HCT116 (cell line): ENCODE data around the gene EDEM1. TPM values are rescaled to one million over a fixed set of nuclear protein-coding genes. Genes with fewer than 3 reads are reported as not detected.
A peak's percentile ranks its signal among the peaks of the same experiment; 100 is the strongest.

Source experiments
- ATAC-seq: fragments of 200-7000 bp; cut with Tn5 transposase; 2 replicates; pipeline ENCODE4 v1.9.1; 2020; ENCODE audit warnings: mild to moderate bottlenecking, moderate library complexity
- Bru-seq: library from RNA; stranded (reverse); fragments of 400-500 nt; gene quantifications from one replicate; lab custom pipeline; 2021; lab: Mats Ljungman, UMichigan
- BruChase-seq, 2 experiments: library from RNA; stranded (reverse); fragments of 400-500 nt; gene quantifications; one replicate each; lab custom pipeline; 2021; lab: Mats Ljungman, UMichigan
- BruUV-seq: library from RNA; stranded (reverse); fragments of 400-500 nt; replicated peaks from 2 replicates; lab custom pipeline; 2021; lab: Mats Ljungman, UMichigan
- CTCF ChIA-PET: fragments of 300-600 bp; sonication (Branson Sonifier 250); formaldehyde crosslinking; loops from one replicate; lab custom pipeline; 2021; ENCODE audit warnings: antibody characterized with exemption; lab: Charles Lee
- POLR2A ChIA-PET: fragments of 300-600, 350-600 bp; sonication (Branson Sonifier 250); formaldehyde crosslinking; loops from one replicate; lab custom pipeline; 2021; ENCODE audit warnings: antibody characterized with exemption; lab: Charles Lee
- RAD21 ChIA-PET, 2 experiments: fragments of 300-600 bp; sonication (Branson Sonifier 250); formaldehyde crosslinking; loops; one replicate each; lab custom pipeline; 2023; ENCODE audit warnings: low total read pairs in 2 of 2; ENCODE audit not compliant: uncharacterized antibody in 2 of 2, unreplicated experiment in 2 of 2, low non-redundant PET in 1 of 2; lab: Charles Lee
- DNase-seq: peaks from one replicate; pipeline ENCODE4 v3.0.0-alpha.2; 2010; ENCODE audit warnings: low read depth, low spot score
- H2AFZ ChIP-seq: fragments of 200-600 bp; shearing (Covaris generic), sonication (generic); 2 replicates; pipeline ENCODE4 v1.6.1; 2017; ENCODE audit warnings: low read depth, mixed run types, mixed read lengths, antibody characterized with exemption, low read length; ENCODE audit not compliant: poor library complexity, severe bottlenecking
- H3K27ac ChIP-seq: 2 replicates; pipeline ENCODE4 v1.5.1; 2012; ENCODE audit warnings: low read depth, low read length
- H3K27me3 ChIP-seq: fragments of 200-600 bp; sonication (generic); 2 replicates; pipeline ENCODE4 v1.6.1; 2016; ENCODE audit warnings: mixed run types, low read length, mixed read lengths; ENCODE audit not compliant: insufficient read depth
- H3K36me3 ChIP-seq, 2 experiments: fragments of 200-500 bp in 1 of 2; fragments of 200-600 bp in 1 of 2; sonication (Bioruptor generic) in 1 of 2; sonication (generic) in 1 of 2; 2 replicates each; pipeline versions ENCODE4 v1.5.1 to v1.6.1; 2014 to 2016; ENCODE audit warnings: low read length in 2 of 2, inconsistent platforms in 1 of 2, mixed read lengths in 1 of 2, mixed run types in 1 of 2; ENCODE audit not compliant: insufficient read depth in 2 of 2, control insufficient read depth in 1 of 2
- H3K4me1 ChIP-seq, 2 experiments: fragments of 200-600 bp in 1 of 2; sonication (generic) in 1 of 2; 2 replicates each; pipeline versions ENCODE4 v1.5.1 to v1.6.1; 2012 to 2017; ENCODE audit warnings: low read length in 2 of 2, inconsistent platforms in 1 of 2, mild to moderate bottlenecking in 1 of 2, mixed read lengths in 1 of 2, mixed run types in 1 of 2, moderate library complexity in 1 of 2; ENCODE audit not compliant: insufficient read depth in 2 of 2, control insufficient read depth in 1 of 2
- H3K4me2 ChIP-seq: fragments of 200-600 bp; sonication (generic); 2 replicates; pipeline ENCODE4 v1.6.1; 2017; ENCODE audit warnings: mixed run types, low read length, mixed read lengths
- H3K4me3 ChIP-seq, 2 experiments: fragments of 200-600 bp in 1 of 2; sonication (generic) in 1 of 2; replicated peaks in 1 of 2; 2 replicates each; pipeline ENCODE4 v1.5.1; 2011 to 2016; ENCODE audit warnings: low read length in 2 of 2, control low read depth in 1 of 2, low read depth in 1 of 2, mild to moderate bottlenecking in 1 of 2, mixed read lengths in 1 of 2, mixed run types in 1 of 2
- H3K79me2 ChIP-seq: fragments of 200-600 bp; sonication (generic); 2 replicates; pipeline ENCODE4 v1.6.1; 2017; ENCODE audit warnings: mild to moderate bottlenecking, mixed run types, low read length, moderate library complexity, mixed read lengths; ENCODE audit not compliant: insufficient read depth
- H3K9ac ChIP-seq: fragments of 200-600 bp; sonication (generic); 2 replicates; pipeline ENCODE4 v1.6.1; 2016; ENCODE audit warnings: low read length, mixed read lengths
- H3K9me2 ChIP-seq: fragments of 200-600 bp; sonication (generic), shearing (Covaris generic); 2 replicates; pipeline ENCODE4 v1.6.1; 2017; ENCODE audit warnings: mixed run types, mild to moderate bottlenecking, moderate library complexity; ENCODE audit not compliant: insufficient read depth
- H3K9me3 ChIP-seq, 2 experiments: fragments of 200-500 bp in 1 of 2; fragments of 200-600 bp in 1 of 2; sonication (Bioruptor generic) in 1 of 2; sonication (generic) in 1 of 2; 2 replicates each; pipeline ENCODE4 v1.6.1; 2014 to 2017; ENCODE audit warnings: low read length in 2 of 2, mixed read lengths in 2 of 2, inconsistent platforms in 1 of 2, low read depth in 1 of 2, mild to moderate bottlenecking in 1 of 2, mixed run types in 1 of 2, moderate library complexity in 1 of 2; ENCODE audit not compliant: control insufficient read depth in 1 of 2, insufficient read depth in 1 of 2
- H4K20me1 ChIP-seq: fragments of 200-600 bp; sonication (generic), shearing (Covaris generic); 2 replicates; pipeline ENCODE4 v1.6.1; 2017; ENCODE audit warnings: mixed run types, mild to moderate bottlenecking, moderate library complexity; ENCODE audit not compliant: insufficient read depth
- CBX3 ChIP-seq: IDR thresholded peaks from 2 replicates; pipeline ENCODE4 v1.6.1; 2012; ENCODE audit warnings: low read depth
- CEBPB ChIP-seq: IDR thresholded peaks from 2 replicates; pipeline ENCODE4 v1.6.1; 2012; ENCODE audit warnings: low read depth
- CTCF ChIP-seq, 3 experiments: fragments of 200-600 bp in 1 of 3; sonication (generic) in 1 of 3; IDR thresholded peaks in 2 of 3; conservative IDR thresholded peaks in 1 of 3; 2 replicates each; pipeline ENCODE4 v1.5.1; 2012 to 2017; ENCODE audit warnings: low read depth in 2 of 3, low read length in 2 of 3, antibody characterized with exemption in 1 of 3, borderline replicate concordance in 1 of 3, control low read depth in 1 of 3, mild to moderate bottlenecking in 1 of 3, mixed read lengths in 1 of 3, mixed run types in 1 of 3, moderate library complexity in 1 of 3; ENCODE audit not compliant: insufficient read depth in 1 of 3
- ELF1 ChIP-seq: IDR thresholded peaks from 2 replicates; pipeline ENCODE4 v1.6.1; 2012; ENCODE audit warnings: low read depth, borderline replicate concordance
- EZH2phosphoT487 ChIP-seq: fragments of 200-600 bp; IDR thresholded peaks from 2 replicates; pipeline ENCODE4 v1.6.1; 2018; ENCODE audit warnings: antibody characterized with exemption, borderline replicate concordance
- FOSL1 ChIP-seq: IDR thresholded peaks from 2 replicates; pipeline ENCODE4 v1.6.1; 2012; ENCODE audit warnings: low read depth
- MAX ChIP-seq: IDR thresholded peaks from 2 replicates; pipeline ENCODE4 v1.6.1; 2012
- POLR2AphosphoS5 ChIP-seq: IDR thresholded peaks from 2 replicates; pipeline ENCODE4 v1.6.1; 2011; ENCODE audit warnings: mild to moderate bottlenecking, low read depth, low read length, moderate library complexity
- RAD21 ChIP-seq: IDR thresholded peaks from 2 replicates; pipeline ENCODE4 v1.6.1; 2012; ENCODE audit warnings: low read depth, mild to moderate bottlenecking
- REST ChIP-seq: IDR thresholded peaks from 2 replicates; pipeline ENCODE4 v1.6.1; 2012; ENCODE audit warnings: low read depth
- SIN3A ChIP-seq: IDR thresholded peaks from 2 replicates; pipeline ENCODE4 v1.6.1; 2012; ENCODE audit warnings: low read depth
- SP1 ChIP-seq: IDR thresholded peaks from 2 replicates; pipeline ENCODE4 v1.6.1; 2012; ENCODE audit warnings: low read depth
- SRF ChIP-seq: IDR thresholded peaks from 2 replicates; pipeline ENCODE4 v1.6.1; 2012; ENCODE audit warnings: low read depth
- YY1 ChIP-seq: IDR thresholded peaks from 2 replicates; pipeline ENCODE4 v1.6.1; 2011; ENCODE audit warnings: low read length, low read depth, moderate library complexity, mild to moderate bottlenecking; ENCODE audit not compliant: insufficient replicate concordance; ENCODE audit errors: extremely low read depth
- ZBTB33 ChIP-seq: IDR thresholded peaks from 2 replicates; pipeline ENCODE4 v1.6.1; 2011; ENCODE audit warnings: mild to moderate bottlenecking, low read length, moderate library complexity; ENCODE audit not compliant: insufficient replicate concordance; ENCODE audit errors: extremely low read depth
- ZFX ChIP-seq: fragments of 450-650 bp; IDR thresholded peaks from 2 replicates; pipeline ENCODE4 v1.6.1; 2017
- intact Hi-C: fragments of 100-400 bp; cut with micrococcal nuclease; formaldehyde crosslinking; loops from 2 replicates; pipeline ENCODE4 v1.10.0; 2022
- long read RNA-seq: library from polyadenylated mRNA; unstranded; transcript quantifications from one replicate; pipeline ENCODE4 v2.0.0, GENCODE V29; 2021; ENCODE audit not compliant: unreplicated experiment
- polyA plus RNA-seq: library from polyadenylated mRNA; unstranded; fragments of >200 nt; gene quantifications from 2 replicates; pipeline ENCODE4 v1.2.1, GENCODE V29; 2012; ENCODE audit warnings: missing spikeins
- total RNA-seq: library from RNA; stranded (reverse); gene quantifications from one replicate; pipeline ENCODE4 v1.2.1, GENCODE V29; 2021; ENCODE audit not compliant: unreplicated experiment

EDEM1 gene
- total RNA-seq, result 23.7 TPM
- 8.4 and 8.7 TPM in 2 replicates for polyA plus RNA-seq
- Bru-seq, nascent RNA, result percentile 95 among the genes with signal in this experiment
- percentile 97 among the genes with signal in this experiment for BruChase-seq, experiment 1, labeled RNA remaining after a 6-hour chase
- percentile 97 among the genes with signal in this experiment for BruChase-seq, experiment 2, labeled RNA remaining after a 2-hour chase
- long read RNA-seq, full-length matches to known transcripts, result 1 of 21 reads
- long read RNA-seq, partial matches to known transcripts, result 5 of 21 reads
- long read RNA-seq, other reads (novel, unspliced or antisense), result 15 of 21 reads

GRCh38 chr3:5187156-5187919, at the start of gene EDEM1:
EDEM1 (plus strand) TSS chr3:5187707; CDS start chr3:5187806, 99 bp downstream.
- Histone ChIP-seq H3K9me2 (no peaks in the 10 kb centered on the region), H3K36me3 (0 out of 4 replicates have a peak, but pooled peaks cover 0 to 3% of the 10 kb centered on the region in 2 experiments), H4K20me1 (no peaks in the 10 kb centered on the region; the same call in 1 of the 2 replicates), H3K4me1 (peaks cover 4 to 20% of the 10 kb centered on the region in 2 experiments), H3K4me2 (peak within 1 kb of the TSS; percentile 96), H3K27ac (peak within 1 kb of the TSS; percentile 90), H3K9me3 (no peaks in the 10 kb centered on the region), H3K27me3 (no peaks in the 10 kb centered on the region), H3K9ac (peak within 1 kb of the TSS; percentile 97), H3K4me3 (peak within 1 kb of the TSS; percentile 65 to 88), H2AFZ (no peak within 1 kb of the TSS), H3K79me2 (peaks cover 48% of the 10 kb centered on the region)
- intact Hi-C loops, result loop anchor here (2.0 to 5.0 kb wide), 2 partner anchors 65 to 210 kb away; partner anchors contain the start of genes ARL8B and BHLHE40
- ATAC-seq (peak; percentile 96), DNase-seq (peak; percentile 86)
- CTCF ChIA-PET, result interaction anchor here (0.9 kb wide), 1 partner anchor 164 kb away, joined by 3 read pairs; no protein-coding TSS in a partner anchor
- POLR2A ChIA-PET, result no interaction called here
- BruUV-seq, result no TSS peak
- RAD21 ChIA-PET, result no interaction called here
- TF ChIP-seq REST (no peak), ZBTB33 (no peak), ZFX (no peak), MAX (peak; percentile 66), EZH2phosphoT487 (no peak), CTCF (IDR thresholded peaks at IDR 0.05 in 2 of 3, conservative IDR thresholded peaks at IDR 0.05 in 1 of 3; ENCODE audit: borderline replicate concordance in 1 of 3, insufficient read depth in 1 of 3, low read depth in 2 of 3, low read length in 2 of 3) (no peak), CEBPB (no peak), RAD21 (no peak), YY1 (peak; percentile 48), FOSL1 (no peak), SIN3A (no peak), ELF1 (no peak), SRF (no peak), POLR2AphosphoS5 (peak; percentile 70), CBX3 (no peak), SP1 (0 out of 2 replicates have a peak, but pooled peaks have one; percentile 31)
